ENCODE data around the gene ZBTB9.

Gene ZBTB9

DNA sequence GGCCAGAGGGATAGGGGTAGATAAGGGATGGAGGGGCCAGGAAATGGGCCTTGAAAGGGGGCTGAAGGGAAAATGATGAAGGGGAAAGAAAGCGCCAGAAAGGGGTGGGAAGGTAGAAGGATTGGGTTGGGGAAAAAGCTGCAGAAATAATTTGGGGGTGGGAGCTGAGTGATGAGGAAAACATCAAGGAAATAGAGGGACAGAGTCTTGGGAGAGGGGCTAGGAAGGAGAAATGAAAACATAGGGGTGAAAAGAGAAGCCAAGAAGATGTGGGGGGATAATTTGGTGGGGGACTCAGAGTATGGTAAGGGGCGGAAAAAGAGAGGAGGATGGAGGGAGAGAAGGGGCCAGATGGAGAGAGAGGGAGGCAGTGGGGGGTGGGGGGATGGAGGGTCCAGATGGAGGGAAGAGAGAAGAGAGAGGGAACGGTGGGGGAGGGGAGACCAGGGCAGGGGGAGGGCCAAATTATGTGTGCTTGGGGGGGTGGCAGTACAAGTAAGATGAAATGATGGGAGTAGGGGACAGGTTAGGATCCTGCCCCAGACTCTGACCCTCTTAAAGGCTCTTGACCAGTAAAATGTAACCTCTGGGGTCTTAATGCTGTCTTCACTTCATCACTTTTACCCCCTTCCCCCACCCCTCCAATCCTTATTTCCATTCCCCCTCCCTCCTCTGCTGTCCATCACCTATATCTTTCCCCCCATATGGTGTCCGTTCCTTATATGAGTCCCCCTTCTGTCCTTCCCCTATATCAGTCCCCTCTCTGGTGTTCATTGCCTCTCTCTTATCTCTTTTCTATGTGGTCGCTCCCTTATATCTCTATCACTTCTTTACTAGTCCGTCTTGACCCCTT lies 33.7 kb upstream of the ZBTB9 start:
- H3K4me3 ChIP-seq (ENCODE audit: low read depth, low read length): peak overlapping the region; percentile 58
- no peak for DNase-seq (ENCODE audit: low read depth)
- TF ChIP-seq, protein P1, sequence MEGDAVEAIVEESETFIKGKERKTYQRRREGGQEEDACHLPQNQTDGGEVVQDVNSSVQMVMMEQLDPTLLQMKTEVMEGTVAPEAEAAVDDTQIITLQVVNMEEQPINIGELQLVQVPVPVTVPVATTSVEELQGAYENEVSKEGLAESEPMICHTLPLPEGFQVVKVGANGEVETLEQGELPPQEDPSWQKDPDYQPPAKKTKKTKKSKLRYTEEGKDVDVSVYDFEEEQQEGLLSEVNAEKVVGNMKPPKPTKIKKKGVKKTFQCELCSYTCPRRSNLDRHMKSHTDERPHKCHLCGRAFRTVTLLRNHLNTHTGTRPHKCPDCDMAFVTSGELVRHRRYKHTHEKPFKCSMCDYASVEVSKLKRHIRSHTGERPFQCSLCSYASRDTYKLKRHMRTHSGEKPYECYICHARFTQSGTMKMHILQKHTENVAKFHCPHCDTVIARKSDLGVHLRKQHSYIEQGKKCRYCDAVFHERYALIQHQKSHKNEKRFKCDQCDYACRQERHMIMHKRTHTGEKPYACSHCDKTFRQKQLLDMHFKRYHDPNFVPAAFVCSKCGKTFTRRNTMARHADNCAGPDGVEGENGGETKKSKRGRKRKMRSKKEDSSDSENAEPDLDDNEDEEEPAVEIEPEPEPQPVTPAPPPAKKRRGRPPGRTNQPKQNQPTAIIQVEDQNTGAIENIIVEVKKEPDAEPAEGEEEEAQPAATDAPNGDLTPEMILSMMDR (conservative IDR thresholded peaks at IDR 0.05; ENCODE audit: low read depth, low read length): no peak

- DNase-seq (ENCODE audit: low read depth): no peak
- TF ChIP-seq, protein P1 (conservative IDR thresholded peaks at IDR 0.05; ENCODE audit: low read depth, low read length): no peak
- H3K4me3 ChIP-seq (ENCODE audit: low read depth, low read length): no peak overlapping the region
These were observed 33.1 kb upstream of the ZBTB9 start for GRCh38 chr6:33421344-33421643.

DNA sequence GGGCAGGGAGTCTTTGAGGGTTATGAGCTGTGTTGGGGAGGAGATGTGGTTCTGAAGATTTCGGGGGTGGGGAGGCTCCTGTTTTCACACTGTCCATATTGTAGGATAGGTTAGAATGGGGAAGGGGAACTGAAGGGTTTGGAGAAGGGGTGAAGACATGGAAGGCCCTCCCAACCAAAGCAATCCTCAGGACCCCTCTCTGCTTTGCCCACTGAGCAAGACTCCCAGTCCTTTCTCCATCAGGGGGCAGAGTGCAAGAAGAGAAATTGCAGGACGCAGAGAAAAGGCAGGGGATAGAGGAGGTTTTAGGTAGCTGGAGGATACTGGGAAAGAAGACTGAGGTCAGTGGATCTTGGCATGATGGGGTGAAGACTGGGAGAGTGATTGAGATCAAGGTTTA lies 30.6 kb upstream of the ZBTB9 start:
- TF ChIP-seq, protein P1 (conservative IDR thresholded peaks at IDR 0.05; ENCODE audit: low read depth, low read length): no peak
- no peak for DNase-seq (ENCODE audit: low read depth)
- no peak overlapping the region for H3K4me3 ChIP-seq (ENCODE audit: low read depth, low read length)

DNA sequence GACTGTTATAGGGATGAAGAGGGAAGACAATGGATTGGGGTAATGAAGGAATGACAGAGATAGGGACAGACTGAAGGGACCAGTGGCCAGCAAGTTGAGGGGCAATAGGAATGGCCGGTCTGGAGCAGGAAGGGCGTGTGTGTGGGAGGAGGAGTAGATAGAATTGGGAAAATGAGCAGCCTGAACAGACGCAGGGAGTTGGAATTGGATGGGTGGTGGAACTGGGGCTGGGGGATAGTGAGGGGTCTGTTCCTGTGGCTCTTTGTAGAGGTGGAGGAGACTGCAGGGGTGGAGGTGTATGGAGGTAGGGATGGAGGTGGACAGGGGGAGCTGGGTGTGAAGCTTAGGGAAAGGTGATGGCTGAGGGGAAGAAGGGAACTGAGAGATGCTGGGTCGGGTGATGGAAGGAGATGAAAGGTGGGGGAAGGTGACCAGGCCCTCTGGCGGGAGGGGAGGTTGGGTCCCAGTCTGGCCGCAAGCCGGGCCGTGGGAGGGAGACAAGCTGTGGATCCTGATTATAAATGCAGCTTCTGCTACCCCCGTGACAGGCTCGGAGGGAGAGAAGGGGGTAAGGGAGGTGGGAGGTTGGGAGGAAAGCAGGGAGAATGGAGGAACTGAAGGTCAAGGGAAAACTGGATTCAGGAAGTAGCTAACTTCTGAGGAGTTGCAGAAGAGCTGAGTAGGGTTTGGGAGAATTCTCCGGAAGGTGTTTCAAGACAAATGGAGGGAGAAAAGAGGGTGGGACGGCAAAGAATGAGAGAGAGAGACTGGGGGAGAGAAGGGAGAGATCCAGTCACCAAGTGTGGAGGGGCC lies 29.3 kb upstream of the ZBTB9 start:
- no peak for DNase-seq (ENCODE audit: low read depth)
- peak overlapping the region; percentile 69 for H3K4me3 ChIP-seq (ENCODE audit: low read depth, low read length)
- TF ChIP-seq, protein P1 (conservative IDR thresholded peaks at IDR 0.05; ENCODE audit: low read depth, low read length): no peak

- peak overlapping the region; percentile 69 for H3K4me3 ChIP-seq (ENCODE audit: low read depth, low read length)
- DNase-seq (ENCODE audit: low read depth): peak; percentile 83
- TF ChIP-seq, protein P1 (conservative IDR thresholded peaks at IDR 0.05; ENCODE audit: low read depth, low read length): peak; percentile 71
These were observed 28.5 kb upstream of the ZBTB9 start for GRCh38 chr6:33425668-33426577.

DNA sequence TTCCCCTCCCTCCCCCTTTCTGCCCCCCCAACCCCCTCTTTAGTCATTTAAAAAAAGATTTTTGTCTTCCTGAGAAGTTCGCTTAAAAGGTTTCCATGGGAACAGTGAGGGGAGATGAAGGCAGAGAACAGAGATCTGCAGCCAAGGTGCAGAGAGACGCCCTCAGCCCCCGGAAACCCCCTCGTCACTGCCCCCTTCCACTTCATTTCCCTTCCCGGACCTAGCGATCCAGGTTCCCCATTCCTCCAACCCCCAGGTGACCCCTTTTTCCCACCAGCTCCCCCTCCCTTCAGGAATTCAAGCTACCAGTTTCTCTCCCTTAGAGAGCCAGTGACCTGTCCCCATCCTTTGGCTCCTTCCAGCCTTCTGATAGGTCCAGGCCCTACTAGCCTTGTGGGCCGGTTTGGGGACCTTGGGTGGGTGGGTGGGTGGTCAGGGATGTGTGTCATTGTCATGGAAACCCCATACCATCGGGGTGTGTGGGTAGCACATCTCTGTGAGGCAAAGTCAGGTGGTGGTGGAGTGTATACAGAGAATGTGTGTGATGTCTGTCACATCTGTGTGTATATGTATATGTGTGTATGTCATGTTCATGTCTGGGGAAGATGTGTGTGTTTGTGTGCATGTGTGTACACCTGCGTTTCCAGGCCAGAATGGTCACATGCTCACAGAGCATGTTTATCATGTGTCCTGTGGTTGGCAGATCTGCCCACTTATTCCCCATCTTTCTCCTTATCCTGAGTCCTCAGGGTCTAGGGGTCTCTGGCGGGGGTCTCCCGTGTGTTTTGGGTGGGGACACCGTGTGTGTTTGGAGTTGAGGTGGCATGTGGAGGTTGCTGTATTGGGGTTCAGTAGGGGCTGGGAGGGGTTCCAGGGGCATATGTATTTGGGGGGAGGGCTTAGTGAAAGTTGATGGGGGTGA lies 27.5 kb upstream of the ZBTB9 start:
- TF ChIP-seq, protein P1 (conservative IDR thresholded peaks at IDR 0.05; ENCODE audit: low read depth, low read length): no peak
- DNase-seq (ENCODE audit: low read depth): no peak

More for the DNA sequence above, 27.5 kb upstream of the ZBTB9 start:
- H3K4me3 ChIP-seq (ENCODE audit: low read depth, low read length): peak overlapping the region; percentile 74

Data from choroid plexus epithelial cell (primary cell).